GM23338 (cell line): Measurements from ENCODE around the gene KRT78. TPM values are rescaled to one million over a fixed set of nuclear protein-coding genes. Genes with fewer than 3 reads are reported as not detected.

Experiments used
- ATAC-seq: fragments of 200-7000 bp; cut with Tn5 transposase; 3 replicates; pipeline ENCODE4 v1.9.1; 2020
- DNase-seq: peaks from one replicate; pipeline ENCODE4 v3.0.0-alpha.2; 2015; ENCODE audit warnings: low spot score
- H2AFZ ChIP-seq: fragments of 200-600 bp; sonication (generic); 2 replicates; pipeline ENCODE4 v1.8.0; 2016; ENCODE audit warnings: antibody characterized with exemption, mild to moderate bottlenecking, moderate library complexity
- H3F3A ChIP-seq: fragments of 200-600 bp; sonication (generic); replicated peaks from 2 replicates; pipeline ENCODE4 v1.8.0; 2017; ENCODE audit warnings: antibody characterized with exemption, mixed run types, low read depth
- H3K27ac ChIP-seq: fragments of 200-600 bp; sonication (generic); 2 replicates; pipeline ENCODE4 v1.6.1; 2016; ENCODE audit warnings: low read depth
- H3K27me3 ChIP-seq: fragments of 200-600 bp; sonication (generic); 2 replicates; pipeline ENCODE4 v1.8.0; 2016; ENCODE audit warnings: mild to moderate bottlenecking, mixed run types, moderate library complexity; ENCODE audit not compliant: insufficient read depth
- H3K36me3 ChIP-seq: fragments of 200-600 bp; sonication (generic); 2 replicates; pipeline ENCODE4 v1.8.0; 2016; ENCODE audit warnings: mild to moderate bottlenecking; ENCODE audit not compliant: insufficient read depth
- H3K4me1 ChIP-seq: fragments of 200-600 bp; sonication (generic); 2 replicates; pipeline ENCODE4 v1.8.0; 2016; ENCODE audit warnings: mild to moderate bottlenecking, moderate library complexity; ENCODE audit not compliant: insufficient read depth
- H3K4me2 ChIP-seq: fragments of 200-600 bp; sonication (generic); 2 replicates; pipeline ENCODE4 v1.7.1; 2017; ENCODE audit warnings: mixed run types
- H3K4me3 ChIP-seq: fragments of 200-600 bp; sonication (generic); 2 replicates; pipeline ENCODE4 v1.6.1; 2016; ENCODE audit warnings: mixed run types
- H3K79me2 ChIP-seq: fragments of 200-600 bp; sonication (generic); replicated peaks from 2 replicates; pipeline ENCODE4 v1.8.0; 2017; ENCODE audit warnings: mild to moderate bottlenecking; ENCODE audit not compliant: insufficient read depth
- H3K9me2 ChIP-seq: fragments of 200-600 bp; sonication (generic); 2 replicates; pipeline ENCODE4 v1.8.0; 2017; ENCODE audit not compliant: insufficient read depth
- H4K20me1 ChIP-seq: fragments of 200-600 bp; sonication (generic); replicated peaks from 2 replicates; pipeline ENCODE4 v1.8.0; 2017; ENCODE audit warnings: mild to moderate bottlenecking; ENCODE audit not compliant: insufficient read depth
- H3K27ac Mint-ChIP-seq: 2 replicates; pipeline ENCODE4 v1.8.0; 2020; ENCODE audit warnings: inconsistent platforms, mild to moderate bottlenecking, moderate library complexity, mixed read lengths
- H3K27me3 Mint-ChIP-seq: 3 replicates; pipeline ENCODE4 v1.8.0; 2022; ENCODE audit warnings: low read depth, mild to moderate bottlenecking, moderate library complexity, mixed read lengths, inconsistent platforms; ENCODE audit not compliant: insufficient read depth, poor library complexity
- H3K36me3 Mint-ChIP-seq: 3 replicates; pipeline ENCODE4 v1.8.0; 2021; ENCODE audit warnings: low read depth, mild to moderate bottlenecking, inconsistent platforms, moderate library complexity, mixed read lengths
- H3K4me1 Mint-ChIP-seq: 3 replicates; pipeline ENCODE4 v1.8.0; 2020; ENCODE audit warnings: mild to moderate bottlenecking, inconsistent platforms, mixed read lengths
- H3K4me3 Mint-ChIP-seq: 3 replicates; pipeline ENCODE4 v1.8.0; 2021; ENCODE audit warnings: moderate library complexity, mild to moderate bottlenecking, inconsistent platforms, mixed read lengths
- H3K9me3 Mint-ChIP-seq: 3 replicates; pipeline ENCODE4 v1.8.0; 2020; ENCODE audit warnings: moderate library complexity, mild to moderate bottlenecking, inconsistent platforms, mixed read lengths
- CREB1 ChIP-seq: fragments of 250-450 bp; sonication (Bioruptor Pico); IDR thresholded peaks from 2 replicates; pipeline ENCODE4 v1.5.0; 2020; ENCODE audit warnings: low read depth, mild to moderate bottlenecking, moderate library complexity
- EZH2phosphoT487 ChIP-seq: fragments of 200-600 bp; sonication (generic); IDR thresholded peaks from one replicate; pipeline ENCODE4 v1.8.1; 2018; ENCODE audit warnings: antibody characterized with exemption; ENCODE audit not compliant: unreplicated experiment
- ZNF114 ChIP-seq: fragments of 250-450 bp; sonication (Bioruptor Pico); IDR thresholded peaks from 2 replicates; pipeline ENCODE4 v1.5.0; 2020; ENCODE audit warnings: mild to moderate bottlenecking, moderate library complexity
- polyA plus RNA-seq: library from polyadenylated mRNA; unstranded; fragments of >200 nt; fragmentation: Nextera tagmentation; extraction: Ambion mirVana; gene quantifications from 2 replicates; pipeline ENCODE4 v1.2.1, GENCODE V29; 2016
- total RNA-seq: library from RNA; depleted of rRNA; stranded (reverse); fragments of >200 nt; shearing (Covaris generic); gene quantifications from 2 replicates; pipeline ENCODE4 v1.2.3, GENCODE V29; 2014
- TF ChIP-seq, protein P1 (sequence below), 2 experiments: fragments of 200-600 bp in 1 of 2; sonication (generic) in 1 of 2; conservative IDR thresholded peaks; 2 replicates each; pipeline versions ENCODE4 v1.5.1 to v1.6.1; 2016 to 2017; ENCODE audit warnings: antibody characterized with exemption in 2 of 2, low read depth in 2 of 2, mild to moderate bottlenecking in 2 of 2, moderate library complexity in 1 of 2

Gene KRT78
- total and polyA plus RNA-seq, 2 experiments from 2014 or later: not detected

DNA sequence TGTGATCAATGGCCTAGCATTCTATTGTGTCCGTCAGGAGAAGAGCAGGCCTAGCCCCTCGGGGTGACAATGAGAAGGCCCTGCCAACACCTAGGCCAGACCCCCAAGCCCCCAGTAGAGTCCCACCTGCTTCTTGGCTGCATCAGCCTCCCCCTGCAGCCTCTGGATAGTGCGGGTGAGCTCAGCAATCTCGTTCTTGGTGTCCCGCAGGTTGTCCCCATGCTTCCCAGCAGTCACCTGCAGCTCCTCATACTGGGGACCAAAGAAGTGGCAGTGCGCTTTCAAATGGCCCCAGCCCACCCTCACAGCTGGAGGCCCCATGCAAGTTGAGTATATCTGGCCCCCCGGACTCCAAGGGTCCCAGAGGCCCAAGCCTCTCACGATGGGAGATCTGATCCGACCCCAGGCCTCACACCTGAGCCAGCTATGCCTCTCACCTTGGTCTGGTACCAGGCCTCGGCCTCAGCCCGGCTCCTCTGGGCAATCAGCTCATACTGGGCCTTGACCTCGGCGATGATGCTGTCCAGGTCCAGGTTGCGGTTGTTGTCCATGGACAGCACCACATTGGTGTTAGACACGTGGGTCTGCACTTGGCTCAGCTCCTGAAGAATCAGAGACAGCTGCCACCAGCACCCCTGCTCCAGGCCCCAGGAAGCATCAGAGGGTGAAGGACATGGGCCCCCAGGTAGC lies 24.9 kb downstream of the KRT78 start:
- TF ChIP-seq CREB1 (CRISPR knock-in tag) (no peak), ZNF114 (CRISPR knock-in tag) (no peak), EZH2phosphoT487 (no peak)
- TF ChIP-seq, protein P1, sequence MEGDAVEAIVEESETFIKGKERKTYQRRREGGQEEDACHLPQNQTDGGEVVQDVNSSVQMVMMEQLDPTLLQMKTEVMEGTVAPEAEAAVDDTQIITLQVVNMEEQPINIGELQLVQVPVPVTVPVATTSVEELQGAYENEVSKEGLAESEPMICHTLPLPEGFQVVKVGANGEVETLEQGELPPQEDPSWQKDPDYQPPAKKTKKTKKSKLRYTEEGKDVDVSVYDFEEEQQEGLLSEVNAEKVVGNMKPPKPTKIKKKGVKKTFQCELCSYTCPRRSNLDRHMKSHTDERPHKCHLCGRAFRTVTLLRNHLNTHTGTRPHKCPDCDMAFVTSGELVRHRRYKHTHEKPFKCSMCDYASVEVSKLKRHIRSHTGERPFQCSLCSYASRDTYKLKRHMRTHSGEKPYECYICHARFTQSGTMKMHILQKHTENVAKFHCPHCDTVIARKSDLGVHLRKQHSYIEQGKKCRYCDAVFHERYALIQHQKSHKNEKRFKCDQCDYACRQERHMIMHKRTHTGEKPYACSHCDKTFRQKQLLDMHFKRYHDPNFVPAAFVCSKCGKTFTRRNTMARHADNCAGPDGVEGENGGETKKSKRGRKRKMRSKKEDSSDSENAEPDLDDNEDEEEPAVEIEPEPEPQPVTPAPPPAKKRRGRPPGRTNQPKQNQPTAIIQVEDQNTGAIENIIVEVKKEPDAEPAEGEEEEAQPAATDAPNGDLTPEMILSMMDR (conservative IDR thresholded peaks at IDR 0.05; ENCODE audit: low read depth in 2 of 2): no peak
- Histone ChIP-seq H3K4me2 (no peak overlapping the region), H3K27me3 (no peaks in the 10 kb centered on the region), H3K79me2 (no peaks in the 10 kb centered on the region), H3K4me1 (no peaks in the 10 kb centered on the region), H3K9me2 (peaks cover 13% of the 10 kb centered on the region; the same call in 1 of the 2 replicates), H3K4me3 (no peak overlapping the region), H4K20me1 (no peaks in the 10 kb centered on the region), H3K36me3 (no peaks in the 10 kb centered on the region), H2AFZ (no peak overlapping the region), H3K27ac (no peak overlapping the region), H3F3A (no peaks in the 10 kb centered on the region)
- H3K4me3 Mint-ChIP-seq: no peak overlapping the region
- H3K27ac Mint-ChIP-seq: no peak overlapping the region
- no peak for DNase-seq
- ATAC-seq: no peak
- no peaks in the 10 kb centered on the region for H3K27me3 Mint-ChIP-seq
- no peaks in the 10 kb centered on the region for H3K36me3 Mint-ChIP-seq
- H3K4me1 Mint-ChIP-seq: no peaks in the 10 kb centered on the region; the same call in 2 of the 3 replicates
- H3K9me3 Mint-ChIP-seq: no peaks in the 10 kb centered on the region; the same call in 1 of the 3 replicates

DNA sequence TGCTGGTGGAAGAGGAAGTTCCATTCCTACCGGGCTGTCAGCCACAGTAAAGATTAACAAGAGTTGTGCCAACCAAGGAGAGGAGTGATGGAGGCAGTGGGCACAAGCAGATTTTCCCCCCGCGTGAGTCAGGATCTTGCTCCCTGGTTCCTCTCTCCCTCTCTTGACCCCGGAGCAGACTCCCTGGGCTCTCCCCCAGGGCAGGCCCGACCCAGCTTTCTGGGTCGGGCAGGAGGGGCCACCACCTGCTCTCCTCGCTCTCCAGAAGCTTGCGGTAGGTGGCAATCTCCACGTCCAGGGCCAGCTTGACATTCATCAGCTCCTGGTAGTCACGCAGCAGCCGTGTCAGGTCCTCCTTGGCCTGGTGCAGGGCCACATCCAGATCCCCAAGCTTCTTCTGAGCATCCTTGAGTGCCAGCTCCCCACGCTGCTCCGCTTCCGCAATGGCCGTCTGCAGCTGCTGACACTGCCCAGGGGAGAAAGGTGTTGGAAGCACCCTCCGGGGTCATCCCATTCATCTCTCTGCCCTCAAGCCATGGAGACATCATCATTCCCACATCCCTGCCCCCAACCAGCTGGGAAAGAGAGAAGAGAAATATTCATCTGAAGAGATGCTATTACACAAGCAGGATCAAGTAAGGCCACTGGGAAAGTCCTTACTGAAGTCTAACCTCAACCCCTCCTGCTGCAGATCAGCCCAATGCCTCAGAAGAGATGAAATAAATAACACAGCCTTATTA lies 25.9 kb downstream of the KRT78 start:
- H3K36me3 ChIP-seq: no peaks in the 10 kb centered on the region
- Mint-ChIP-seq H3K4me3 (no peak overlapping the region), H3K36me3 (no peaks in the 10 kb centered on the region), H3K4me1 (no peaks in the 10 kb centered on the region; the same call in 2 of the 3 replicates), H3K27ac (no peak overlapping the region), H3K9me3 (no peaks in the 10 kb centered on the region; the same call in 1 of the 3 replicates), H3K27me3 (peaks cover 1% of the 10 kb centered on the region)
- H3K4me3 ChIP-seq: no peak overlapping the region
- no peak for ATAC-seq
- H2AFZ ChIP-seq: no peak overlapping the region
- peaks cover 6% of the 10 kb centered on the region; the same call in 1 of the 2 replicates for H3K9me2 ChIP-seq
- no peak for TF ChIP-seq ZNF114 (CRISPR knock-in tag)
- no peaks in the 10 kb centered on the region for H3K79me2 ChIP-seq
- H3F3A ChIP-seq: no peaks in the 10 kb centered on the region
- no peaks in the 10 kb centered on the region for H3K27me3 ChIP-seq
- no peak for DNase-seq
- H3K27ac ChIP-seq: no peak overlapping the region
- H3K4me1 ChIP-seq: no peaks in the 10 kb centered on the region
- no peaks in the 10 kb centered on the region for H4K20me1 ChIP-seq
- no peak overlapping the region for H3K4me2 ChIP-seq
